HCT116 (cell line): Measurements from ENCODE around the gene HOMER3. TPM values are rescaled to one million over a fixed set of nuclear protein-coding genes. Genes with fewer than 3 reads are reported as not detected.

Source experiments
- ATAC-seq: fragments of 200-7000 bp; cut with Tn5 transposase; 2 replicates; pipeline ENCODE4 v1.9.1; 2020; ENCODE audit warnings: mild to moderate bottlenecking, moderate library complexity
- BruUV-seq: library from RNA; stranded (reverse); fragments of 400-500 nt; replicated peaks from 2 replicates; lab custom pipeline; 2021; lab: Mats Ljungman, UMichigan
- CTCF ChIA-PET: fragments of 300-600 bp; sonication (Branson Sonifier 250); formaldehyde crosslinking; loops from one replicate; lab custom pipeline; 2021; ENCODE audit warnings: antibody characterized with exemption; lab: Charles Lee
- POLR2A ChIA-PET: fragments of 300-600, 350-600 bp; sonication (Branson Sonifier 250); formaldehyde crosslinking; loops from one replicate; lab custom pipeline; 2021; ENCODE audit warnings: antibody characterized with exemption; lab: Charles Lee
- RAD21 ChIA-PET, 2 experiments: fragments of 300-600 bp; sonication (Branson Sonifier 250); formaldehyde crosslinking; loops; one replicate each; lab custom pipeline; 2023; ENCODE audit warnings: low total read pairs in 2 of 2; ENCODE audit not compliant: uncharacterized antibody in 2 of 2, unreplicated experiment in 2 of 2, low non-redundant PET in 1 of 2; lab: Charles Lee
- DNase-seq: peaks from one replicate; pipeline ENCODE4 v3.0.0-alpha.2; 2010; ENCODE audit warnings: low read depth, low spot score
- H2AFZ ChIP-seq: fragments of 200-600 bp; shearing (Covaris generic), sonication (generic); 2 replicates; pipeline ENCODE4 v1.6.1; 2017; ENCODE audit warnings: low read depth, mixed run types, mixed read lengths, antibody characterized with exemption, low read length; ENCODE audit not compliant: poor library complexity, severe bottlenecking
- H3K27ac ChIP-seq: 2 replicates; pipeline ENCODE4 v1.5.1; 2012; ENCODE audit warnings: low read depth, low read length
- H3K27me3 ChIP-seq: fragments of 200-600 bp; sonication (generic); 2 replicates; pipeline ENCODE4 v1.6.1; 2016; ENCODE audit warnings: mixed run types, low read length, mixed read lengths; ENCODE audit not compliant: insufficient read depth
- H3K36me3 ChIP-seq, 2 experiments: fragments of 200-500 bp in 1 of 2; fragments of 200-600 bp in 1 of 2; sonication (Bioruptor generic) in 1 of 2; sonication (generic) in 1 of 2; 2 replicates each; pipeline versions ENCODE4 v1.5.1 to v1.6.1; 2014 to 2016; ENCODE audit warnings: low read length in 2 of 2, inconsistent platforms in 1 of 2, mixed read lengths in 1 of 2, mixed run types in 1 of 2; ENCODE audit not compliant: insufficient read depth in 2 of 2, control insufficient read depth in 1 of 2
- H3K4me1 ChIP-seq, 2 experiments: fragments of 200-600 bp in 1 of 2; sonication (generic) in 1 of 2; 2 replicates each; pipeline versions ENCODE4 v1.5.1 to v1.6.1; 2012 to 2017; ENCODE audit warnings: low read length in 2 of 2, inconsistent platforms in 1 of 2, mild to moderate bottlenecking in 1 of 2, mixed read lengths in 1 of 2, mixed run types in 1 of 2, moderate library complexity in 1 of 2; ENCODE audit not compliant: insufficient read depth in 2 of 2, control insufficient read depth in 1 of 2
- H3K4me2 ChIP-seq: fragments of 200-600 bp; sonication (generic); 2 replicates; pipeline ENCODE4 v1.6.1; 2017; ENCODE audit warnings: mixed run types, low read length, mixed read lengths
- H3K4me3 ChIP-seq, 2 experiments: fragments of 200-600 bp in 1 of 2; sonication (generic) in 1 of 2; replicated peaks in 1 of 2; 2 replicates each; pipeline ENCODE4 v1.5.1; 2011 to 2016; ENCODE audit warnings: low read length in 2 of 2, control low read depth in 1 of 2, low read depth in 1 of 2, mild to moderate bottlenecking in 1 of 2, mixed read lengths in 1 of 2, mixed run types in 1 of 2
- H3K79me2 ChIP-seq: fragments of 200-600 bp; sonication (generic); 2 replicates; pipeline ENCODE4 v1.6.1; 2017; ENCODE audit warnings: mild to moderate bottlenecking, mixed run types, low read length, moderate library complexity, mixed read lengths; ENCODE audit not compliant: insufficient read depth
- H3K9ac ChIP-seq: fragments of 200-600 bp; sonication (generic); 2 replicates; pipeline ENCODE4 v1.6.1; 2016; ENCODE audit warnings: low read length, mixed read lengths
- H3K9me2 ChIP-seq: fragments of 200-600 bp; sonication (generic), shearing (Covaris generic); 2 replicates; pipeline ENCODE4 v1.6.1; 2017; ENCODE audit warnings: mixed run types, mild to moderate bottlenecking, moderate library complexity; ENCODE audit not compliant: insufficient read depth
- H3K9me3 ChIP-seq, 2 experiments: fragments of 200-500 bp in 1 of 2; fragments of 200-600 bp in 1 of 2; sonication (Bioruptor generic) in 1 of 2; sonication (generic) in 1 of 2; 2 replicates each; pipeline ENCODE4 v1.6.1; 2014 to 2017; ENCODE audit warnings: low read length in 2 of 2, mixed read lengths in 2 of 2, inconsistent platforms in 1 of 2, low read depth in 1 of 2, mild to moderate bottlenecking in 1 of 2, mixed run types in 1 of 2, moderate library complexity in 1 of 2; ENCODE audit not compliant: control insufficient read depth in 1 of 2, insufficient read depth in 1 of 2
- H4K20me1 ChIP-seq: fragments of 200-600 bp; sonication (generic), shearing (Covaris generic); 2 replicates; pipeline ENCODE4 v1.6.1; 2017; ENCODE audit warnings: mixed run types, mild to moderate bottlenecking, moderate library complexity; ENCODE audit not compliant: insufficient read depth
- ATF3 ChIP-seq: IDR thresholded peaks from 2 replicates; pipeline ENCODE4 v1.6.1; 2012
- MAX ChIP-seq: IDR thresholded peaks from 2 replicates; pipeline ENCODE4 v1.6.1; 2012
- REST ChIP-seq: IDR thresholded peaks from 2 replicates; pipeline ENCODE4 v1.6.1; 2012; ENCODE audit warnings: low read depth
- ZNF274 ChIP-seq: fragments of 200-500 bp; sonication (Bioruptor generic); IDR thresholded peaks from 2 replicates; pipeline ENCODE4 v1.6.1; 2014; ENCODE audit warnings: mild to moderate bottlenecking, low read depth, low read length, inconsistent platforms
- intact Hi-C: fragments of 100-400 bp; cut with micrococcal nuclease; formaldehyde crosslinking; loops from 2 replicates; pipeline ENCODE4 v1.10.0; 2022
- total RNA-seq: library from RNA; stranded (reverse); gene quantifications from one replicate; pipeline ENCODE4 v1.2.1, GENCODE V29; 2021; ENCODE audit not compliant: unreplicated experiment

Gene HOMER3
- total RNA-seq, 1 experiment from 2014 or later = 45.2 TPM

GRCh38 chr19:18975869-18976268 is 34.9 kb upstream of the HOMER3 start:
- POLR2A ChIA-PET = no interaction called here

More at GRCh38 chr19:18975869-18976268, 34.9 kb upstream of the HOMER3 start:
- Histone ChIP-seq H2AFZ (no peak overlapping the region), H3K9me2 (no peaks in the 10 kb centered on the region), H3K4me2 (no peak overlapping the region), H3K79me2 (no peaks in the 10 kb centered on the region), H3K27ac (no peak overlapping the region), H3K4me3 (no peak overlapping the region), H3K27me3 (no peaks in the 10 kb centered on the region), H3K4me1 (peaks cover 2 to 5% of the 10 kb centered on the region in 2 experiments; a peak in 3 of 4 replicates), H3K36me3 (no peaks in the 10 kb centered on the region), H4K20me1 (no peaks in the 10 kb centered on the region), H3K9me3 (no peaks in the 10 kb centered on the region), H3K9ac (no peak overlapping the region)
- TF ChIP-seq REST = no peak
- no peak for TF ChIP-seq ATF3
- TF ChIP-seq ZNF274 = no peak
- no peak for TF ChIP-seq MAX
- no peak for DNase-seq
- BruUV-seq = no TSS peak
- ChIA-PET RAD21 (no interaction called here), CTCF (no interaction called here)
- no peak for ATAC-seq
- intact Hi-C loops = no loop called here
